H9 (cell line): ENCODE measurements around the gene SLC25A12. TPM values are rescaled to one million over a fixed set of nuclear protein-coding genes. Genes with fewer than 3 reads are reported as not detected.

Source experiments
- DNase-seq: peaks from one replicate; pipeline ENCODE4 v3.0.0-alpha.2; 2017
- H2AFZ ChIP-seq: one replicate; pipeline ENCODE4 v1.6.1; 2013; ENCODE audit warnings: mild to moderate bottlenecking, low read length, control low read depth, moderate library complexity
- H2AK5ac ChIP-seq: 2 replicates; pipeline ENCODE4 v1.6.1; 2013; ENCODE audit warnings: low read length, control low read depth, mixed read lengths; ENCODE audit not compliant: insufficient read length
- H2BK120ac ChIP-seq: one replicate; pipeline ENCODE4 v1.6.1; 2013; ENCODE audit warnings: low read depth, mild to moderate bottlenecking, low read length, control low read depth, inconsistent platforms; ENCODE audit not compliant: poor library complexity, severe bottlenecking
- H2BK12ac ChIP-seq: 2 replicates; pipeline ENCODE4 v1.6.1; 2013; ENCODE audit warnings: low read length, control low read depth, mixed read lengths, low read depth; ENCODE audit not compliant: insufficient read length
- H2BK15ac ChIP-seq: 2 replicates; pipeline ENCODE4 v1.6.1; 2013; ENCODE audit warnings: low read depth, low read length, control low read depth
- H2BK20ac ChIP-seq: one replicate; pipeline ENCODE4 v1.6.1; 2013; ENCODE audit warnings: low read depth, mild to moderate bottlenecking, low read length, control low read depth, inconsistent platforms; ENCODE audit not compliant: poor library complexity, severe bottlenecking
- H2BK5ac ChIP-seq: 2 replicates; pipeline ENCODE4 v1.6.1; 2013; ENCODE audit warnings: low read length, control low read depth, mixed read lengths; ENCODE audit not compliant: insufficient read length
- H3K14ac ChIP-seq: 2 replicates; pipeline ENCODE4 v1.6.1; 2013; ENCODE audit warnings: low read length, control low read depth; ENCODE audit not compliant: insufficient read depth
- H3K18ac ChIP-seq: 2 replicates; pipeline ENCODE4 v1.6.1; 2013; ENCODE audit warnings: low read depth, mild to moderate bottlenecking, mixed read lengths, low read length, control low read depth; ENCODE audit not compliant: insufficient read length
- H3K23ac ChIP-seq: 2 replicates; pipeline ENCODE4 v1.6.1; 2013; ENCODE audit warnings: low read length, control low read depth, mixed read lengths, low read depth; ENCODE audit not compliant: insufficient read length
- H3K23me2 ChIP-seq: 2 replicates; pipeline ENCODE4 v1.6.1; 2013; ENCODE audit warnings: low read depth, mild to moderate bottlenecking, mixed read lengths, low read length, control low read depth; ENCODE audit not compliant: insufficient read length, poor library complexity, severe bottlenecking
- H3K27ac ChIP-seq: 2 replicates; pipeline ENCODE4 v1.5.1; 2013; ENCODE audit warnings: low read length, control low read depth, mixed read lengths, low read depth; ENCODE audit not compliant: insufficient read length
- H3K27me3 ChIP-seq: 2 replicates; pipeline ENCODE4 v1.6.1; 2013; ENCODE audit warnings: low read length, control low read depth, inconsistent platforms; ENCODE audit not compliant: insufficient read depth
- H3K4ac ChIP-seq: 2 replicates; pipeline ENCODE4 v1.6.1; 2013; ENCODE audit warnings: low read depth, mild to moderate bottlenecking, control low read depth, inconsistent platforms, low read length, moderate library complexity
- H3K4me1 ChIP-seq: 2 replicates; pipeline ENCODE4 v1.6.1; 2013; ENCODE audit warnings: low read length, control low read depth, inconsistent platforms; ENCODE audit not compliant: insufficient read depth
- H3K4me2 ChIP-seq: 2 replicates; pipeline ENCODE4 v1.6.1; 2013; ENCODE audit warnings: low read length, control low read depth, mixed read lengths; ENCODE audit not compliant: insufficient read length, insufficient read depth
- H3K56ac ChIP-seq: 2 replicates; pipeline ENCODE4 v1.6.1; 2013; ENCODE audit warnings: low read depth, mild to moderate bottlenecking, mixed read lengths, low read length, control low read depth; ENCODE audit not compliant: insufficient read length
- H3K79me1 ChIP-seq: 2 replicates; pipeline ENCODE4 v1.6.1; 2013; ENCODE audit warnings: low read depth, mild to moderate bottlenecking, moderate library complexity, low read length, control low read depth, inconsistent platforms; ENCODE audit not compliant: insufficient read depth, poor library complexity, severe bottlenecking
- H3K79me2 ChIP-seq: 2 replicates; pipeline ENCODE4 v1.6.1; 2013; ENCODE audit warnings: low read length, control low read depth, inconsistent platforms; ENCODE audit not compliant: insufficient read depth
- H3K9ac ChIP-seq: 2 replicates; pipeline ENCODE4 v1.6.1; 2013; ENCODE audit warnings: low read length, control low read depth, mixed read lengths; ENCODE audit not compliant: insufficient read length; ENCODE audit errors: extremely low read depth
- H3K9me3 ChIP-seq: one replicate; pipeline ENCODE4 v1.6.1; 2013; ENCODE audit warnings: low read depth, low read length, inconsistent platforms; ENCODE audit not compliant: control insufficient read depth
- H3T11ph ChIP-seq: one replicate; pipeline ENCODE4 v1.6.1; 2013; ENCODE audit warnings: mild to moderate bottlenecking, low read length, control low read depth, inconsistent platforms
- H4K20me1 ChIP-seq: one replicate; pipeline ENCODE4 v1.6.1; 2013; ENCODE audit not compliant: control insufficient read depth, insufficient read length, insufficient read depth
- H4K5ac ChIP-seq: 2 replicates; pipeline ENCODE4 v1.6.1; 2013; ENCODE audit warnings: low read depth, mild to moderate bottlenecking, mixed read lengths, low read length, control low read depth; ENCODE audit not compliant: insufficient read length
- H4K8ac ChIP-seq: replicated peaks from 2 replicates; pipeline ENCODE4 v1.6.1; 2013; ENCODE audit warnings: low read length, control low read depth, mixed read lengths, low read depth; ENCODE audit not compliant: insufficient read length
- H4K91ac ChIP-seq: 2 replicates; pipeline ENCODE4 v1.6.1; 2013; ENCODE audit warnings: low read depth, mild to moderate bottlenecking, moderate library complexity, mixed read lengths, low read length, control low read depth; ENCODE audit not compliant: insufficient read length
- H3K27ac Mint-ChIP-seq, 3 experiments: 2 replicates in 2 of 3; 3 replicates in 1 of 3; pipeline ENCODE4 v1.8.0; 2020 to 2021; ENCODE audit warnings: mixed read lengths in 3 of 3, mild to moderate bottlenecking in 1 of 3, moderate library complexity in 1 of 3
- H3K27me3 Mint-ChIP-seq: 2 replicates; pipeline ENCODE4 v1.8.0; 2021; ENCODE audit warnings: low read depth, mild to moderate bottlenecking, moderate library complexity, mixed read lengths
- H3K36me3 Mint-ChIP-seq, 3 experiments: 2 replicates in 2 of 3; 3 replicates in 1 of 3; pipeline ENCODE4 v1.8.0; 2020 to 2021; ENCODE audit warnings: low read depth in 3 of 3, mixed read lengths in 3 of 3; ENCODE audit not compliant: insufficient read depth in 1 of 3
- H3K4me1 Mint-ChIP-seq, 2 experiments: 2 replicates each; pipeline ENCODE4 v1.8.0; 2020; ENCODE audit warnings: mixed read lengths in 2 of 2
- H3K4me3 Mint-ChIP-seq, 2 experiments: 2 replicates in 1 of 2; 3 replicates in 1 of 2; pipeline ENCODE4 v1.8.0; 2020 to 2021; ENCODE audit warnings: mild to moderate bottlenecking in 2 of 2, mixed read lengths in 2 of 2, moderate library complexity in 1 of 2
- H3K9me3 Mint-ChIP-seq, 2 experiments: 2 replicates in 1 of 2; 3 replicates in 1 of 2; pipeline ENCODE4 v1.8.0; 2020; ENCODE audit warnings: mild to moderate bottlenecking in 2 of 2, mixed read lengths in 2 of 2, moderate library complexity in 1 of 2
- WGBS: extraction: QIAGEN DNeasy Blood & Tissue Kit; methylation state at CpG from one replicate; pipeline ENCODE4 v1.1.7; 2013; ENCODE audit warnings: missing lambda C conversion rate, low lambda C conversion rate, mixed read lengths; ENCODE audit not compliant: insufficient read length; ENCODE audit errors: extremely low coverage; 5-methylcytosine and 5-hydroxymethylcytosine counted together
- total RNA-seq: library from RNA; stranded (reverse); gene quantifications from 2 replicates; pipeline ENCODE4 v1.2.1, GENCODE V29; 2021
- TF ChIP-seq, protein P1 (sequence below): fragments of 200-600 bp; sonication (generic); conservative IDR thresholded peaks from 3 replicates; pipeline ENCODE4 v1.8.0; 2021; ENCODE audit warnings: antibody characterized with exemption, mild to moderate bottlenecking

The SLC25A12 gene
- total RNA-seq, 1 experiment from 2014 or later = 10.1 TPM

- Histone ChIP-seq H4K91ac (no peak overlapping the region), H4K20me1 (no peaks in the 10 kb centered on the region), H4K8ac (no peak overlapping the region), H2AFZ (no peak overlapping the region), H2BK12ac (no peak overlapping the region), H2AK5ac (no peak overlapping the region), H3K27ac (no peak overlapping the region), H3K4me2 (no peak overlapping the region), H3K9me3 (peaks cover 35% of the 10 kb centered on the region), H2BK5ac (no peak overlapping the region), H2BK120ac (no peak overlapping the region), H3K18ac (no peak overlapping the region), H3K9ac (no peak overlapping the region), H3T11ph (no peak overlapping the region), H3K27me3 (no peaks in the 10 kb centered on the region), H3K14ac (no peak overlapping the region), H3K56ac (no peak overlapping the region), H3K79me2 (no peaks in the 10 kb centered on the region), H3K4ac (no peak overlapping the region), H2BK20ac (no peak overlapping the region), H3K4me1 (no peaks in the 10 kb centered on the region), H3K79me1 (no peaks in the 10 kb centered on the region), H3K23me2 (no peaks in the 10 kb centered on the region), H4K5ac (no peak overlapping the region), H2BK15ac (no peak overlapping the region), H3K23ac (no peak overlapping the region)
- peaks cover 29 to 35% of the 10 kb centered on the region in 2 experiments for H3K9me3 Mint-ChIP-seq
- no peak overlapping the region for H3K27ac Mint-ChIP-seq
- peaks cover 51 to 64% (median 62%) of the 10 kb centered on the region in 3 experiments for H3K36me3 Mint-ChIP-seq
- no CpG with 5 or more reads among the region's 6 CpGs for WGBS
- TF ChIP-seq, protein P1, sequence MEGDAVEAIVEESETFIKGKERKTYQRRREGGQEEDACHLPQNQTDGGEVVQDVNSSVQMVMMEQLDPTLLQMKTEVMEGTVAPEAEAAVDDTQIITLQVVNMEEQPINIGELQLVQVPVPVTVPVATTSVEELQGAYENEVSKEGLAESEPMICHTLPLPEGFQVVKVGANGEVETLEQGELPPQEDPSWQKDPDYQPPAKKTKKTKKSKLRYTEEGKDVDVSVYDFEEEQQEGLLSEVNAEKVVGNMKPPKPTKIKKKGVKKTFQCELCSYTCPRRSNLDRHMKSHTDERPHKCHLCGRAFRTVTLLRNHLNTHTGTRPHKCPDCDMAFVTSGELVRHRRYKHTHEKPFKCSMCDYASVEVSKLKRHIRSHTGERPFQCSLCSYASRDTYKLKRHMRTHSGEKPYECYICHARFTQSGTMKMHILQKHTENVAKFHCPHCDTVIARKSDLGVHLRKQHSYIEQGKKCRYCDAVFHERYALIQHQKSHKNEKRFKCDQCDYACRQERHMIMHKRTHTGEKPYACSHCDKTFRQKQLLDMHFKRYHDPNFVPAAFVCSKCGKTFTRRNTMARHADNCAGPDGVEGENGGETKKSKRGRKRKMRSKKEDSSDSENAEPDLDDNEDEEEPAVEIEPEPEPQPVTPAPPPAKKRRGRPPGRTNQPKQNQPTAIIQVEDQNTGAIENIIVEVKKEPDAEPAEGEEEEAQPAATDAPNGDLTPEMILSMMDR = no peak
- H3K4me3 Mint-ChIP-seq = no peak overlapping the region
- no peaks in the 10 kb centered on the region for H3K27me3 Mint-ChIP-seq
- no peaks in the 10 kb centered on the region for H3K4me1 Mint-ChIP-seq
- DNase-seq = no peak
Observed at GRCh38 chr2:171836146-171836910, 57.7 kb downstream of the SLC25A12 start.
